GM10248 (cell line): ENCODE results near the gene STARD10.

Experiments used
- CTCF ChIA-PET: fragments of 300-600 bp; sonication (Branson Sonifier 250); formaldehyde crosslinking; extraction: SDS; loops from one replicate; lab custom pipeline; 2021; ENCODE audit warnings: antibody characterized with exemption; lab: Yijun Ruan, JAX
- POLR2A ChIA-PET: fragments of 350-650 bp; sonication (Branson Sonifier 250); formaldehyde crosslinking; extraction: SDS; loops from one replicate; lab custom pipeline; 2020; ENCODE audit warnings: antibody characterized with exemption; lab: Yijun Ruan, JAX
- DNase-seq: peaks from one replicate; pipeline ENCODE4 v3.0.0; 2012; ENCODE audit errors: extremely low spot score
- TF ChIP-seq, protein P1 (sequence below): IDR thresholded peaks from 2 replicates; pipeline ENCODE4 v1.5.1; 2012; ENCODE audit warnings: mild to moderate bottlenecking, low read depth; ENCODE audit errors: extremely low read depth, missing control alignments, control extremely low read depth

Gene STARD10

DNA sequence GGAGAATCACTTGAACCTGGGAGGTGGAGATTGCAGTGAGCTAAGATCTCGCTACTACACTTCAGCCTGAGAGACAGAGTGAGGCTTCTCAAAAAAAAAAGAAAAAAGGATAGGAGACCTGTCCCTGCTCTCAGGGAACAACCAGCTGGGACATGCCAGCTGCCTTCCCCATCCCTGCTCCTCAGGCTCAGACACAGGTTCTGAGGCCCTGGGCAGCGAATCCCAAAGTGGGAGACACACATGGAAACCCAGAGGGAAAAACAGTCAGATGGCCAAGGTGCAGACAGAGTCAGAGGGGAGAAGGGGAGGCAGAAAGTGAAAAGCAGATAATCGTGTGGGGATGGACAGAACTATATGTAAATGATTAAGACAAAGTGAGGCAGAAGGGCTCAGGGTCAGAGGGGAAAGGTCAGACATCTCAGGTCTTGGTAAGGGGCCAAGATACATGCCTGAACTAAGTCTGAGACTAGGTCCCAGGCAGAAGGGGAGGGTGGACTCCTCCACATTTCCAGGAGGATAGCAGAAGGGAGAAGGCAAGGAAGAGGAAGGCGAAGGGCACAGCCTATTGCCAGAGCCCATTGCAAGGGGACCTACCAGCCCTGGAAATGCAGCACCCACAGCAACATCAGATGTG is 14.2 kb downstream of the STARD10 start:
- ChIA-PET POLR2A (no interaction called here), CTCF (interaction anchor here (1.5 to 11.8 kb wide), 4 partner anchors 7 to 54 kb away, joined by 3 to 88 read pairs (median 21); partner anchors contain the start of gene STARD10)
- DNase-seq: no peak
- TF ChIP-seq, protein P1, sequence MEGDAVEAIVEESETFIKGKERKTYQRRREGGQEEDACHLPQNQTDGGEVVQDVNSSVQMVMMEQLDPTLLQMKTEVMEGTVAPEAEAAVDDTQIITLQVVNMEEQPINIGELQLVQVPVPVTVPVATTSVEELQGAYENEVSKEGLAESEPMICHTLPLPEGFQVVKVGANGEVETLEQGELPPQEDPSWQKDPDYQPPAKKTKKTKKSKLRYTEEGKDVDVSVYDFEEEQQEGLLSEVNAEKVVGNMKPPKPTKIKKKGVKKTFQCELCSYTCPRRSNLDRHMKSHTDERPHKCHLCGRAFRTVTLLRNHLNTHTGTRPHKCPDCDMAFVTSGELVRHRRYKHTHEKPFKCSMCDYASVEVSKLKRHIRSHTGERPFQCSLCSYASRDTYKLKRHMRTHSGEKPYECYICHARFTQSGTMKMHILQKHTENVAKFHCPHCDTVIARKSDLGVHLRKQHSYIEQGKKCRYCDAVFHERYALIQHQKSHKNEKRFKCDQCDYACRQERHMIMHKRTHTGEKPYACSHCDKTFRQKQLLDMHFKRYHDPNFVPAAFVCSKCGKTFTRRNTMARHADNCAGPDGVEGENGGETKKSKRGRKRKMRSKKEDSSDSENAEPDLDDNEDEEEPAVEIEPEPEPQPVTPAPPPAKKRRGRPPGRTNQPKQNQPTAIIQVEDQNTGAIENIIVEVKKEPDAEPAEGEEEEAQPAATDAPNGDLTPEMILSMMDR: no peak

DNA sequence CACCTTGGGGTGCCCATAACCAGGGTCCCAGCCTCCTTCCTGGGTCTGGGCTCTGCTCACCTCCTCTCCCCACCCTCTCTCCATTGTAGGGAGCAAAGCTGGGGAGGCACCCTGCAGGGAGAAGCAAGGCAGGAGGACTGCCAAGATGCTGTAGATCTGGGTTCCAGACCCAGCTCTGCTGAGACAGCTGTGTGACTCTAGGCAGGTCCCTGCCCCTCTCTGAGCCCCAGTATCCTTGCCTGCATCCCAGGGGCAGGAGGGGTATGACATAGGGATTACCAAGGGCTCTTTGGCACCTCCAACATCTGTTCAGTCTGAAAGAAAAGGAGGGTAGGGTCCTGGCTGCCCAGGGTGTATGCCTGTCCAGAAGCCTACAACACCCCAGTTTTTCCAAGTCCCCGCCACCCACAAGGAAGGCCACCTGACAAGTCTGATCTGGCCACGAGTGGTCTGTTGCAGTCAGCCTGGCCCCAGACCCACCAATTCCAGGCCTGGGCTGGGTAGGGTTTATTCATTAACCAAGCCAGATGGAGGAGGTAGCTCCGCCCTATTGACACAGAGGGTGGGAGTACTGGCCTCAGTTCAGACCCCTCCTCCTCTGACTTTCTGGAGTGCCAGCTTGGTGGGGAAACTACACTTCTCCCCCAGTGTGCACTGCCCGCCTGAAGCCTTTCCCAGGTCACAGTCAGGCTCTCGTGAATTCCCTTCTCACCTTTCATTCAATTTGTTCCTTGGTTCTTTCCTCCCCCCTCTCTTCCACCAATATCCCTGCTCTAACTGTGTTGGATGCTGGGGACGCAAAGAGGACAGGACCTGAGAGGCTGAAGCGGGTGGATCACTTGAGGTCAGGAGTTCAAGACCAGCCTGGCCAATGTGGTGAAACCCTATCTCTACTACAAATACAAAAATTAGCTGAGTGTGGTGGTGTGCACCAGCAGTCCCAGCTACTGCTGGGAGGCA is 15.0 kb downstream of the STARD10 start:
- CTCF ChIA-PET: interaction anchor here (1.4 to 11.8 kb wide), 4 partner anchors 8 to 54 kb away, joined by 4 to 88 read pairs (median 21); partner anchors contain the start of gene STARD10
- TF ChIP-seq, protein P1: no peak
- POLR2A ChIA-PET: no interaction called here
- DNase-seq: no peak

DNA sequence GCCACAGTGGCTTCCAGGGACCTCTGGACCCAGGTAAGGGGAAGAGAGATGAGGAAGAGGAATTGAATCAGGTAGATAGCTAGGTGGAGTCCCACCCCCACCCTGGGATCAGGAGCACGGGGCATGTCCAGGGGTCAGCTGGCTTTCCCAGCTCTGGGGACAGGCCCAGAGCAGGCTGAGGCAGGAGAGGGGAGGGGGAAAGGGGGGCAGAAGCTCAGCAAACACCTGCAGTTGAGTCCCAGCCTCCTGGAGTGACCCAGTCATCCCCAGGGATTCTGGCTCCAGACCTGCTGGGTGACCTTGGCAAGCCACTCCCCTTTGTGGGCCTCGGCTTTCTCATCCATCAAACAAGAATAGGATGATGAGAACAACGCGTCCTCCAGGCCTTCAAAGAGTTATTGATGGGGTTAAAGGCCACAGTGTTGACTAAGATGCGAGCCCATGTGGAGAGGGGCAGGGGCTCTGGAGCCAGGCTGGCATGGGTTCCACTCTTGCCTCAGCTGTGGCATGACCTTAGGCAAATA is 16.0 kb downstream of the STARD10 start:
- CTCF ChIA-PET: interaction anchor here (1.3 to 11.8 kb wide), 5 partner anchors 9 to 401 kb away, joined by 3 to 88 read pairs (median 11); partner anchors contain the start of gene STARD10

DNA sequence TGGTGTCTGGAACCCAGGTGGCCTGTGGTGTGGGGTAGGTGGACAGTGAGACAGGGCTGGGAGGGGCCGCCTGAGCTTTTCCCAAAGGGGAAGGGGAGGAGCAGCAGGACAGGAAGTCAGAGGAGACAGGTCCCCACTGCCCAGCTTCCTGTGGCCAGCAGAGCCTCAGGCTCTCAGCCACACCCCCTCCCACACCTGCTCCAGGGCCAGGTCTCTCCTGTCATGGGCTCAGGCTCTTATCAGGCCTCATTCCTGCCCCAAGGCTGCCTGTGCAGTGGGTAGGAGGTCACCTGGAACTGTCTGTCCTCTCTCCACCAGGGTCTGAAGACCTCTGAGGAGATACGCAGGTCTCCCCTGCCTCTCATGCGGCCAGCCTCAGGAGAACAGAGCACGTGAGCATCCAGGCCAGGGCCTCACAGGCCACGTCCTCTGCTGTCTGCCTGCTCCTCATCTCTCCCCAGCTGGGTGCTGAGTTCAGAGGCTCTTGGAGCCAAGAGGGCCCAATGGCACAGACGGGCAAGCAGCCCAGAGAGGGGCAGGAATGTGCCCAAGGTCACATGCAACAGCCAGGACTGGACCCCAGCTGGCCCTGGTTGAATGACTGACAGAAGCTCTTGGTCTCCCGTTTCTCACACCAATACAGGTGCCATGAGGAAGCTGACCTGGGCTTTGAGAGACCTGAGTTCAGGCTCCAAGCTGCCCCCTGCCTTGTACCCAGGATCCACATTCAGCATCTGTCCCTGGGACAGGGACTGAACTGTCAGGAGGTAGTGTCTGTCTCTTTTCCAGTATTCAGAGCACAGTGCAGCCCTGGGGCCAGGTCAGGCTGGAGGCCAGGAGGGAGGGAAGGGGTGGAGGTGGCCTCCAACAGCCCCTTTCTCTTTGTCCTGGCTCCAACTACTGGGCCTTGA is 16.7 kb downstream of the STARD10 start:
- POLR2A ChIA-PET: no interaction called here
- CTCF ChIA-PET: interaction anchor here (0.9 to 11.8 kb wide), 8 partner anchors 10 to 402 kb away, joined by 3 to 88 read pairs (median 5); partner anchors contain the start of gene STARD10
- DNase-seq: no peak
- TF ChIP-seq, protein P1: no peak

More for the DNA sequence above, 16.0 kb downstream of the STARD10 start:
- DNase-seq: no peak
- POLR2A ChIA-PET: no interaction called here
- TF ChIP-seq, protein P1: no peak

DNA sequence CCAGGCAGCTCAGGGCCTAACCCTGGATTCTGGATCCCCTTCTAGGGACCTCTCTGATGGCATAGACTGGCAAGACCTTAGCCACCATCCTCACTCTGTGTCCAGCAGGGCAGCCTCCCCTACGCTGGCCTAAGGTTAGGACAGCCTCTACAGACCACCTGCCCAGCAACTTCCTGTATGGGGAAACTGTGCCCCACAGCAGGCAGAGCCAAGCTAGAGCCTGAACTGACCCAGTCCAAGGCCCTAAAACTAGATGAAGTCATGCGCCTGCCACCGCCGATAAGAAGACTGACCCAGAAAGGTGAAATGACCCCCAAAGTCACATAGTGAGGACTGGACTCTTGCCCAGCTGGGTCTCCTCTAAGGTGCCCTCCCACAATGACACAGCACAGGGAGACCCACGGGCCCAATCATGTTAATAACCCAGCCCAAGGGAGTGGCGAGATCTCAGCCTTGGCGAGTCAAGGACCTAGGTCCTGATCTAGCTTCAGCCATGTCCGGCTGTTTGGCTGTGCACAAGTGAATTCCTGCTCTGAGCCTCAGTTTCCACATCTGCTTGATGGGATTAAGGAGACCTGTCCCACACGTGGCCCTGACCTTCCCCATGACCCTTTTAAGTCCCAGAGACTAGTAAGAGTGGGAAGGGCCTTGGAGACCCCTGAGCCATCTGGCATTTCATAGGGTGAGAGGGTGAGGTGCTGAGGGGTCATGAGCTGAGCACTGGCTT is 17.6 kb downstream of the STARD10 start:
- ChIA-PET CTCF (interaction anchor here (0.9 to 11.8 kb wide), 10 partner anchors 11 to 403 kb away, joined by 3 to 88 read pairs (median 4); partner anchors contain the start of gene STARD10), POLR2A (no interaction called here)
- no peak for DNase-seq
- TF ChIP-seq, protein P1: no peak
